Stimulated activated CD4-positive, alpha-beta T cell treated with anti-CD3 and anti-CD28 coated beads, Interleukin-15, amount 100 ng/mL, for 48 hours (primary cell): ENCODE data around the gene DUSP5.

ENCODE experiments used
- DNase-seq, 2 donors: peaks; one replicate each; pipeline ENCODE4 v3.0.0-alpha.2; 2020; ENCODE audit warnings: low read depth in 2 of 2

DUSP5 gene

DNA sequence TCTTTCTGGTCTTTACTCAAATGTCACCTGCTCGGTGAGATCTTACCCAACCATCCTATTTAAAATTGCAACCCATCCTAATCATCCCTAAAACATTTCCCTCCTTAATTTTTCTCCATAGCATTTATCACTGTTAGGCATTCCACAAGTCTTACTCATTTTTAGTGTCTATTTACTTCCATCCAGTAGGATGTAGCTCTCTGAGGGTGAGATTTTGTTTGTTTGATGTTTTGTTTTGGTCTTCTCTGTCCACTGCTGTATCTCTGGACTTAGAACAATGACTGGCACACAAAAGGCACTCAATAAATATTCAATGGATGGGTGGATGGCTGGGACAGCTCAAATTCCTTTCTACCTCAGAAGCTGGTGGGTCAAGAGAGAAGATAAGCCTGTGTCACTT is 15.8 kb upstream of the DUSP5 start:
- no peak for DNase-seq

GRCh38 chr10:110483633-110484032 is 14.1 kb upstream of the DUSP5 start:
- no peak for DNase-seq

DNA sequence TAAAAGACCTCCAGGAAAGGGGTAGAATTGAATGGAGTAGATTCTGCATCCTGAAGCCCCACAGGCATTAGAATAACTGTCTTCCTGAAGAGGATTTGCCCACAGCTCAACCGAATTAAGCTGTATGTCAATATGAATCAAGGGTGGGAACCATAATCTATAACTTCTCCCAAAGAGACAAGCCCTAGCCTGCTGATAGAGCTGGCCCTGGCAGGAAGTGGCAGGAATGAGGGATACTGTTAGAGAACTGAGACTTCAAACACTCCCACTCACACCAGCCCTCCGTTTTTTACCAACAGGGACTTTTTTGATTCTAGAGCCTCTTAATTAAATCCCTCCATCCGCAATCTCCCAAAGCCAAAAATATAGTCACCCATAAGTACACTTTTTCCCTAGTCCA is 12.2 kb upstream of the DUSP5 start:
- no peak for DNase-seq

GRCh38 chr10:110486680-110487410 is 10.9 kb upstream of the DUSP5 start:
- DNase-seq = no peak

- DNase-seq = no peak
Measured at GRCh38 chr10:110487411-110488331, 10.0 kb upstream of the DUSP5 start.

DNA sequence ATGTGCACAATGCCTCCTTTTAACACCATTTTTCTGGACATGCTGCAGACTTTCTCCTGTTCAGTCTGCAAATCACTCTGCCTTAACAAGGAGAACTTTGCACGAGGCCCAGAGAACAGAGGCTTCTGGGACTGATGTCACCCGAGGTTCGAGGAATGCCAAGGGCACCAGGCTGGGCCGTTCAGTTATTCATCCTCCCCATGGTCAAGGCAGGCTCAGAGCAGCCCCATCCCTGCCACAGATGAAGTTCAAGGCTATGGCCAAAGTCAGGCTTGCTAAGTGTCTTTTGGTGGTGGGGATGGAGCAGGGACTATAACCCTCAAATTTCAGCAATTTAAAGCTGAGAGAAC is 9.4 kb upstream of the DUSP5 start:
- no peak for DNase-seq

GRCh38 chr10:110488940-110489339 is 8.8 kb upstream of the DUSP5 start:
- DNase-seq = no peak

DNA sequence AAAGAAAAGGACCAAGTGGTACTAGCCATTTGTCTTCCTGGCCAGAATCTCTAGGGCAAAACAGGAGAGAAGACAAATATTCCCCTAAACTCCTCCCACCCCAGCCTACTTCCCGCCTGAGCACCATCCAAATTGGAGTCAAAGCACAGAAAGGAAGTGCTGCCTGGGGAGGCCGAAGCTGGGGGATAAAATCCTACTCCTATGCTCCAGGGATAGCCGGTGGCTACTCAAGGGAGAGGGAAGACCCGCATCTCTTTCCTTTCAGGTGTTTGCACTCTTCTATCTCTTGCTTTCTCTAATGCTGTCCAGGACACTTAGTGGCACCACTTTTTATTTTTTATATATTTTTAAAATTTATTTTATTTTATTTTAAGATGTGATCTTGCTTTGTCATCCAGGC is 7.1 kb upstream of the DUSP5 start:
- DNase-seq = no peak

DNA sequence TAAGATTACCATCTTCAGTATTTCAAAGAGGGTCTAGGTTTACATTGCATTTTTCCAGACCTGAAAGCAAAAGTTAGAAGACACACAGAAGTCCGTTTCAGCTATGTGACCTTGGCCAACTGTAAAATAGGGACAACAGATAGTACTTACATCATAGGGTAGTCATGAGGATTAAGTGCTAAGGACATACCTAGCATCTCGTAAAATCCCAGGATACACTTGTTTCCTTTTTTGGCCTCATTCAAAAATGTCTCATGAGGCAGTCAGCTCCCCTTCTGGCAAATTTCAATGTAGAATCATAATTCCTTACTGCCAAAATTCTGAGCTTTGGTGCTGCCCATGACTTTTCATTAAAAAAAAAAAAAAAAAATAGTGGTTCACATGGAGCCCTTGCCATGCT is 6.4 kb upstream of the DUSP5 start:
- no peak for DNase-seq

GRCh38 chr10:110492069-110492822 is 5.5 kb upstream of the DUSP5 start:
- no peak for DNase-seq

DNA sequence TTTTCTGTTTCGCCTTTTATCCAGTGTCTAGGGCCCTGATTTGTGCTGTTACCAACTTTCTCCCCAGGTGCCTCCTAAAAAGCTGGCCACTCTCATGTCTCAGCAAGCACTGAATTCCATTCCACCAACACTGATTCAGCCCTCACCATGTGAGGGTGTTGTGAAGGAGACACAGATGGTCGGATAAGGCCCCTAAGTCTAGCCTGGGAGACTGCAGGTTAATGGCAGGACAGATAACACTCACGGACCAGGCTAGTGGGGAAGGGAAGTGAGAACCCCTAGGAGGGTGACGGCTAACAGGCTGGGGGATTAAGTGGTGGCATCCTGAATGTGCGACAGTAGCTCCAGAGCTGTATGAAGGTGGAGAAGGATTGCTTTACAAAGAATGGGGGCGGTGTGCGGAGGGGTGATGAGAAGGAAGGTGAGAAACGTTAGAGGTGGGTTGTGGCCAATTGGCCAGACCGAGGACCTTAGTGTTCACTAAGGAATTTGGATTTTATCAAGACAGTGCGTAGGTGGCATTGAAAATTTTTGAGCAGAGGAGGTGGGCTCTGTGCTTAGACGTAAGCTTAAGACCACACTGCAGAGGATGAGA is 3.8 kb upstream of the DUSP5 start:
- no peak for DNase-seq

DNA sequence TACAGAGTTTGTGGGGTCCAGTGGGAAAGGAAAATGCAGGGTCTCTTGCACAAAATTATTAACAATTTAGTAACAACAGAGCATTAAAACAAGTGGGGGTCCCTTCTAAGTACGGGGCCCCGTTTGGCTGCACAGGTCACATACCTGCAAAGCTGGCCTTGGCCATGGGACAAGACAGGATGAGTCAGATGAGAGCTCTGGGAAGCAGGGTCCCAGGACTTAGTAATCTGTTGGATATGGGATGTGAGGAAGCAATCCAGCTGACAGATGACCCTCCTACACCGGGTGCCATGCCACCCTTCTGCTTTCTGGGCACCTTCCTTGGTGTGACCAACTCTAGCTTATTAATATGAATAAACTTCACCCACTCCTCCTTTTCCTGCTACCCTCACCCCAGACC is 3.2 kb upstream of the DUSP5 start:
- no peak for DNase-seq

DNA sequence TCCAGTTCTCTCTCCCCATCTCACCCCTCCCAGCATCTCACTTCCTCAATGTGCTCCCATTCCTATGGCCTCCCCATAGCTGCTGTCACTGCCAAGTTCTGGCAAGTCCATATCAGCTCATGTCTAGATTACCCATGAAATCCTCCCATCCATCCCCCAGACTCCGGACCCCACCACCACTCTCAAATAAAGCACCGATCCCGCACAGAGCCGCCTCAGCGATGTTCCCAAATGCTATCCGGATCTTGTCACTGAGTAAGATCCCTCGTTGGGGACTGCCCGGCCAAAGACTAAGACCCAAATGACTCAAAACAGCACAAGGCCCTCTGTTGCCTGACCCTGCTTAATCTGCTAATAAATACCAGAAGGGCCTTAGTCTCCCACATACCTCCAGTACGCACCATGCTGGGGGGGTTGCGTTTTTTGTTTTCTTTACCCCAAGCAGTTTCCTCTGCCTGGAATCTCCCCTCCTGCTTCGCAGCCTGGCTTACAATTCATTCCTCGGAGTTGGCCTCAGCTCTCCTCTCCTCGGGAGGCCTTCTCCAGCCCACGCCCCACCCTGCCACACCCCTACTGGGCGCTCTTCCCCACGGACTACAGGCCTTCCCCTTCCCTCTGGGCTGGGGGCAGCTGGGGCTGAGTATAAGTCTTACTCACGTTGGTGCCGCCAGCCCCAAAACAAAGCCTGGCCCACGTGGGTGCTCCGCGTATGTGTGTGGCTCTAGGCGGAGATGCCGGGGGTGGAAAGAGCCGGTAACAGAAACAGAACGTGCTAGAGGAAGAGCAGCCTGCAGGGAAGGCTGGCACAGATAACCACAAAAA is 1.8 kb upstream of the DUSP5 start:
- peak; percentile 52 to 64 for DNase-seq

GRCh38 chr10:110496553-110497437 is 912 bp upstream of the DUSP5 start:
- no peak for DNase-seq

GRCh38 chr10:110498087-110498981 is 627 bp downstream of the DUSP5 start:
- peak in 1 of 2 donors; percentile 43 for DNase-seq

- no peak for DNase-seq
Measured at GRCh38 chr10:110498982-110499795, 1.5 kb downstream of the DUSP5 start.

- no peak for DNase-seq
Measured at GRCh38 chr10:110499796-110500514, 2.2 kb downstream of the DUSP5 start.

DNA sequence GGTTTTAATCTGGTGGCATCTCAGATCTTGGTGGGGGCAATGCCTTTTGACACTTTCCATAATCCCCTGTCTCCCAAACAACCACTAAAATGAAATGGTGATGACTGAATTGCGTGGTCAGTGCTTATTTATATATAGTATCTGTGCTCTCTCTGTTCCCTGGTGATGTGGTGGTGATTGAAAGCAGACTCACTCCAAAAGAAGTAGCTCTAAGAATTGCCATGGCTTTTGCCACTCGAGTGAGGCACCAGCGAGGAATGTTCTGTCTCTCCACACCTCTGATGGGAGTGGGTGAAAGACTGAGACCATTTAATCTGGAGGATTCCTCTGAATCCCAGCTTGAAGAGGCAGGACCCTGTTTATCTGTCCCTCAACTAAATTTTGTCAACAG is 2.8 kb downstream of the DUSP5 start:
- DNase-seq = no peak
